K562 (cell line): ENCODE data around the gene HADHB. TPM values are rescaled to one million over a fixed set of nuclear protein-coding genes. Genes with fewer than 3 reads are reported as not detected.

Experiments
- BRF1 ChIP-seq: IDR thresholded peaks from 3 replicates; pipeline ENCODE4 v1.6.1; 2011; ENCODE audit warnings: borderline replicate concordance, mild to moderate bottlenecking; ENCODE audit not compliant: insufficient read length; ENCODE audit errors: extremely low read depth
- CBFA2T2 ChIP-seq: fragments of 450-650 bp; conservative IDR thresholded peaks from 2 replicates; pipeline ENCODE4 v1.6.1; 2017; ENCODE audit warnings: mild to moderate bottlenecking
- CC2D1A ChIP-seq: fragments of 450-650 bp; IDR thresholded peaks from 2 replicates; pipeline ENCODE4 v1.6.1; 2017; ENCODE audit warnings: mild to moderate bottlenecking
- DDX20 ChIP-seq: fragments of 450-650 bp; IDR thresholded peaks from 2 replicates; pipeline ENCODE4 v1.6.1; 2016; ENCODE audit warnings: missing genetic modification characterization, low read depth, mild to moderate bottlenecking, missing compliant biosample characterization, moderate library complexity
- ELF1 ChIP-seq: fragments of 200-800 bp; sonication (Bioruptor generic); IDR thresholded peaks from 2 replicates; pipeline ENCODE4 v1.6.1; 2016; ENCODE audit warnings: missing genetic modification characterization, missing compliant biosample characterization
- ELF2 ChIP-seq: fragments of 250-450 bp; sonication (Bioruptor Pico); IDR thresholded peaks from 2 replicates; pipeline ENCODE4 v1.5.0; 2021; ENCODE audit warnings: mild to moderate bottlenecking
- EP300 ChIP-seq: IDR thresholded peaks from 2 replicates; pipeline ENCODE4 v1.6.1; 2012; ENCODE audit warnings: low read length, improper control_type of control experiment
- ILK ChIP-seq: fragments of 450-650 bp; IDR thresholded peaks from 2 replicates; pipeline ENCODE4 v1.6.1; 2016; ENCODE audit warnings: missing genetic modification characterization, low read depth, mild to moderate bottlenecking, missing compliant biosample characterization, moderate library complexity, borderline replicate concordance
- KDM2B ChIP-seq: fragments of 250-450 bp; sonication (Bioruptor Pico); IDR thresholded peaks from 2 replicates; pipeline ENCODE4 v1.8.0; 2021; ENCODE audit warnings: mild to moderate bottlenecking, moderate library complexity
- MBD2 ChIP-seq: sonication (generic); IDR thresholded peaks from 2 replicates; pipeline ENCODE4 v1.6.1; 2016; ENCODE audit warnings: low read depth, borderline replicate concordance
- MIER1 ChIP-seq: fragments of 450-650 bp; IDR thresholded peaks from 2 replicates; pipeline ENCODE4 v1.6.1; 2016; ENCODE audit warnings: antibody characterized with exemption, mild to moderate bottlenecking, low read depth
- NFE2 ChIP-seq: IDR thresholded peaks from 2 replicates; pipeline ENCODE4 v1.6.1; 2014; ENCODE audit warnings: antibody characterized with exemption, low read depth
- POLR2AphosphoS5 ChIP-seq: IDR thresholded peaks from 2 replicates; pipeline ENCODE4 v1.6.1; 2011; ENCODE audit warnings: mild to moderate bottlenecking, low read depth, low read length, moderate library complexity; ENCODE audit not compliant: control insufficient read depth, insufficient read depth
- SP1 ChIP-seq: sonication (generic); formaldehyde crosslinking; IDR thresholded peaks from 2 replicates; pipeline ENCODE4 v1.8.1; 2022; ENCODE audit warnings: mild to moderate bottlenecking, missing genetic modification reagents
- ZNF282 ChIP-seq: sonication (generic); formaldehyde crosslinking; IDR thresholded peaks from 2 replicates; pipeline ENCODE4 v1.8.1; 2023; ENCODE audit warnings: missing genetic modification reagents
- ZNF384 ChIP-seq: IDR thresholded peaks from 2 replicates; pipeline ENCODE4 v1.6.1; 2012; ENCODE audit warnings: low read depth, low read length, improper control_type of control experiment
- polyA plus RNA-seq, 8 experiments: library from polyadenylated mRNA; depleted of rRNA in 4 of 8; stranded (reverse) in 5 of 8; unstranded in 3 of 8; fragments of >200 nt; fragmentation: Nextera tagmentation in 2 of 8; fragmentation: Illumina TruSeq in 1 of 8; extraction: Ambion mirVana in 2 of 8; extraction: Trizol in 1 of 8; gene quantifications; 2 replicates each; pipeline versions ENCODE4 v1.2.1 to v1.2.3, GENCODE V29; 2011 to 2014; ENCODE audit warnings: inconsistent platforms in 1 of 8, missing spikeins in 1 of 8
- total RNA-seq, 7 experiments: library from RNA; depleted of rRNA in 6 of 7; stranded (reverse); fragments of >200 nt in 6 of 7; fragmentation: Illumina TruSeq in 2 of 7; extraction: Trizol in 2 of 7; gene quantifications; 2 replicates each; pipeline versions ENCODE4 v1.2.1 to v1.2.3, GENCODE V29; 2011 to 2021; ENCODE audit warnings: low replicate concordance in 1 of 7
- TF ChIP-seq, protein P1 (sequence below), 2 experiments: fragments of 450-650 bp; formaldehyde crosslinking in 1 of 2; IDR thresholded peaks; 2 replicates each; pipeline versions ENCODE4 v1.4.0 to v1.6.1; 2014 to 2020; ENCODE audit warnings: mild to moderate bottlenecking in 2 of 2, borderline replicate concordance in 1 of 2, low read depth in 1 of 2
- TF ChIP-seq, protein P2 (sequence below): sonication (generic); formaldehyde crosslinking; IDR thresholded peaks from 2 replicates; pipeline ENCODE4 v1.8.1; 2023; ENCODE audit warnings: mild to moderate bottlenecking, missing genetic modification reagents
- TF ChIP-seq, protein P3 (sequence below): IDR thresholded peaks from 2 replicates; pipeline ENCODE4 v1.6.1; 2011; ENCODE audit not compliant: insufficient read length; ENCODE audit errors: extremely low read depth

HADHB gene
- total and polyA plus RNA-seq, 9 of the 15 experiments (the other 6 are each of a cell fraction or from before 2014, with no cell fraction given) = 67.3 to 199 (median 100) TPM

DNA sequence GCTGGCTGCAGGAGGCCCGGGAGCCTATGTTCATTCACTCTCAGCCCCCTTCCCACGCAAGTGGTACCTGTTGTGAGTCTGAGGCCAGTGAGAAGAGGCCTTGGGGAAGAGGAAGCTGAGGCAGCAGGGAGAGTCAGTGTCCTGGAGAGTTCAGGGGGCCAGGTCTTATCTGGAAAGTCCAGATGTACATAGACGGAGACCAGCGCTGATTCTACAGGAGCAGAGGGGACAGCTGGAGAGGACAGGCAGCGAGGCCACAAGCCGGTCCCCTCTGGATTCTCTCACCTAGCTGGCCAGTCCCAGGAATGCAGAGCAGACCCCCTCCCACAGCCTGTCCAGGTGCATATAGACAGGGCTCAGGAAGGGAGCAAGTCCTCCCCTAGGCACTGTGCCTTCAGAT, 72.1 kb downstream of the HADHB start (continued):
- TF ChIP-seq MBD2 (0 out of 2 replicates have a peak, but pooled peaks have one; percentile 30), POLR2AphosphoS5 (peak; percentile 50; the same call in 1 of the 2 replicates), ELF2 (no peak), ILK (tag) (no peak), ZNF282 (CRISPR knock-in tag) (no peak), SP1 (no peak), ZNF384 (no peak), CBFA2T2 (peak; percentile 83), DDX20 (no peak), MIER1 (no peak), ELF1 (tag) (no peak), BRF1 (no peak), CC2D1A (no peak), EP300 (peak; percentile 67; the same call in 1 of the 2 replicates), KDM2B (CRISPR knock-in tag) (no peak), NFE2 (no peak)
- TF ChIP-seq, protein P1, sequence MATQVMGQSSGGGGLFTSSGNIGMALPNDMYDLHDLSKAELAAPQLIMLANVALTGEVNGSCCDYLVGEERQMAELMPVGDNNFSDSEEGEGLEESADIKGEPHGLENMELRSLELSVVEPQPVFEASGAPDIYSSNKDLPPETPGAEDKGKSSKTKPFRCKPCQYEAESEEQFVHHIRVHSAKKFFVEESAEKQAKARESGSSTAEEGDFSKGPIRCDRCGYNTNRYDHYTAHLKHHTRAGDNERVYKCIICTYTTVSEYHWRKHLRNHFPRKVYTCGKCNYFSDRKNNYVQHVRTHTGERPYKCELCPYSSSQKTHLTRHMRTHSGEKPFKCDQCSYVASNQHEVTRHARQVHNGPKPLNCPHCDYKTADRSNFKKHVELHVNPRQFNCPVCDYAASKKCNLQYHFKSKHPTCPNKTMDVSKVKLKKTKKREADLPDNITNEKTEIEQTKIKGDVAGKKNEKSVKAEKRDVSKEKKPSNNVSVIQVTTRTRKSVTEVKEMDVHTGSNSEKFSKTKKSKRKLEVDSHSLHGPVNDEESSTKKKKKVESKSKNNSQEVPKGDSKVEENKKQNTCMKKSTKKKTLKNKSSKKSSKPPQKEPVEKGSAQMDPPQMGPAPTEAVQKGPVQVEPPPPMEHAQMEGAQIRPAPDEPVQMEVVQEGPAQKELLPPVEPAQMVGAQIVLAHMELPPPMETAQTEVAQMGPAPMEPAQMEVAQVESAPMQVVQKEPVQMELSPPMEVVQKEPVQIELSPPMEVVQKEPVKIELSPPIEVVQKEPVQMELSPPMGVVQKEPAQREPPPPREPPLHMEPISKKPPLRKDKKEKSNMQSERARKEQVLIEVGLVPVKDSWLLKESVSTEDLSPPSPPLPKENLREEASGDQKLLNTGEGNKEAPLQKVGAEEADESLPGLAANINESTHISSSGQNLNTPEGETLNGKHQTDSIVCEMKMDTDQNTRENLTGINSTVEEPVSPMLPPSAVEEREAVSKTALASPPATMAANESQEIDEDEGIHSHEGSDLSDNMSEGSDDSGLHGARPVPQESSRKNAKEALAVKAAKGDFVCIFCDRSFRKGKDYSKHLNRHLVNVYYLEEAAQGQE (IDR thresholded peaks at IDR 0.05; ENCODE audit: borderline replicate concordance) = peak; percentile 39; the same call in 1 of the 2 replicates
- TF ChIP-seq, protein P1 (CRISPR knock-in tag; IDR thresholded peaks at IDR 0.05; ENCODE audit: low read depth) = no peak
- TF ChIP-seq, protein P2, sequence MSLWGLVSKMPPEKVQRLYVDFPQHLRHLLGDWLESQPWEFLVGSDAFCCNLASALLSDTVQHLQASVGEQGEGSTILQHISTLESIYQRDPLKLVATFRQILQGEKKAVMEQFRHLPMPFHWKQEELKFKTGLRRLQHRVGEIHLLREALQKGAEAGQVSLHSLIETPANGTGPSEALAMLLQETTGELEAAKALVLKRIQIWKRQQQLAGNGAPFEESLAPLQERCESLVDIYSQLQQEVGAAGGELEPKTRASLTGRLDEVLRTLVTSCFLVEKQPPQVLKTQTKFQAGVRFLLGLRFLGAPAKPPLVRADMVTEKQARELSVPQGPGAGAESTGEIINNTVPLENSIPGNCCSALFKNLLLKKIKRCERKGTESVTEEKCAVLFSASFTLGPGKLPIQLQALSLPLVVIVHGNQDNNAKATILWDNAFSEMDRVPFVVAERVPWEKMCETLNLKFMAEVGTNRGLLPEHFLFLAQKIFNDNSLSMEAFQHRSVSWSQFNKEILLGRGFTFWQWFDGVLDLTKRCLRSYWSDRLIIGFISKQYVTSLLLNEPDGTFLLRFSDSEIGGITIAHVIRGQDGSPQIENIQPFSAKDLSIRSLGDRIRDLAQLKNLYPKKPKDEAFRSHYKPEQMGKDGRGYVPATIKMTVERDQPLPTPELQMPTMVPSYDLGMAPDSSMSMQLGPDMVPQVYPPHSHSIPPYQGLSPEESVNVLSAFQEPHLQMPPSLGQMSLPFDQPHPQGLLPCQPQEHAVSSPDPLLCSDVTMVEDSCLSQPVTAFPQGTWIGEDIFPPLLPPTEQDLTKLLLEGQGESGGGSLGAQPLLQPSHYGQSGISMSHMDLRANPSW (CRISPR knock-in tag) = no peak
- TF ChIP-seq, protein P3, sequence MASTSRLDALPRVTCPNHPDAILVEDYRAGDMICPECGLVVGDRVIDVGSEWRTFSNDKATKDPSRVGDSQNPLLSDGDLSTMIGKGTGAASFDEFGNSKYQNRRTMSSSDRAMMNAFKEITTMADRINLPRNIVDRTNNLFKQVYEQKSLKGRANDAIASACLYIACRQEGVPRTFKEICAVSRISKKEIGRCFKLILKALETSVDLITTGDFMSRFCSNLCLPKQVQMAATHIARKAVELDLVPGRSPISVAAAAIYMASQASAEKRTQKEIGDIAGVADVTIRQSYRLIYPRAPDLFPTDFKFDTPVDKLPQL = no peak
